GM06990 (cell line): ENCODE results near the gene GCLM.
"Not testable (repeated sequence)": the region's sequence is repeated elsewhere in the genome, so short reads cannot be mapped to it uniquely, and the experiment has no call there.

Experiments used
- DNase-seq: peaks from one replicate; pipeline ENCODE4 v3.0.0-alpha.2; 2011; ENCODE audit not compliant: insufficient read length; ENCODE audit errors: extremely low read depth
- H3K27me3 ChIP-seq: replicated peaks from 2 replicates; pipeline ENCODE4 v1.6.0; 2011; ENCODE audit warnings: low read length; ENCODE audit not compliant: control insufficient read depth, insufficient read depth
- H3K36me3 ChIP-seq: 2 replicates; pipeline ENCODE4 v1.5.1; 2011; ENCODE audit warnings: low read length; ENCODE audit not compliant: control insufficient read depth, insufficient read depth
- H3K4me3 ChIP-seq: replicated peaks from 2 replicates; pipeline ENCODE4 v1.5.1; 2011; ENCODE audit warnings: low read depth, mild to moderate bottlenecking, control low read depth, low read length
- CTCF ChIP-seq: IDR thresholded peaks from 2 replicates; pipeline ENCODE4 v1.5.1; 2011; ENCODE audit warnings: low read length, control low read depth, mild to moderate bottlenecking, inconsistent platforms; ENCODE audit not compliant: insufficient read depth, poor library complexity, severe bottlenecking

Gene GCLM

DNA sequence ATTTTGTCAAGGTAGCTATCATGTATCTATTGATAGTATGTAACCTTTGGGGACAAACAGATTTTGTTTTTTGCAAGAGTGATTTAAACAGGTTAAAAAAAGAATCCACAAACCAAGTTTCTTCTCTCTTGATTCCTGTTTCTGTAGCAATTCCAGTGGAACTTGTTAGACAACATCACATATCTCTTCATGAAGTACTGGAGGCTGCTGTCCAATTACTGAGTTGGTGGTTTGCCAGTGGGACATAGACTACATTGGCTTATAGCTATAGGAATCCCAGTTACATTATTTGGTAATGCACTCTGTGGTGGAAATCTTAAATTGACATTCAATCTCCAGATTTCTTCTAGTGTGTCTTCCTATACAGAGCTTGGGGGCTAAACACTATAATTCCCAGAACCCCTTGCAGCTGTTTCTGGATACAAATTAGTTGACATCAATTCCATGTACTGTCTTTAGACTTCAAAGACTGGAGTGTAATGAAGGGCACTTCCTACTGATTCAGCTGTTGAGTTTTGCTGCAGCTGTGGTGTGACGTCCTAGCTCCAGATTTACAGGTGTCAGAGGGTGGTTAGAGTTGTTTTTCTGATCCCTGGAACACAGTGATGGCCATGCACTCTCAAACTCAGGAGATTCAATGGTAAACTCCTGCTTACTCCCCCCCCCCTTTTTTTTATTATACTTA lies 29.4 kb upstream of the GCLM start:
- Histone ChIP-seq H3K27me3 (no peaks in the 10 kb centered on the region), H3K4me3 (no peak overlapping the region), H3K36me3 (no peaks in the 10 kb centered on the region)
- TF ChIP-seq CTCF, result no peak
- no peak for DNase-seq

DNA sequence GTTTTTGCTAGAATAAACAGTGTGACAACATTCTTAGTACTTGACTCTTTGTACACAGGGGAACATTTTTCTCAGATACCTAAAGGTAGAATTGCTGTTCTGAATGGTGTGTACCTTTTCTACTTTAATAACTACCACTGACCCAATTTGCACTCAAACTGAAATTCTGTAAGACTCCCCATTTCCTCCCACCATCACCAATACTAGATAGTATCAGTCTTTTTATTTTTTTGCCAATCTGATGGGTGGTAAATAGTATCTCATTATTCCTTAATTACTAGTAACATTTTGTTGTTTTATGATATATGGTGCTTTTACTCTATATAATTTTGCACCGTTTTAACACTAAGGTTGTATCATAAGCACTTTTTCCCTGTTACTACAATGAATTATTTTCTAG lies 28.8 kb upstream of the GCLM start:
- TF ChIP-seq CTCF, result no peak
- no peak for DNase-seq
- Histone ChIP-seq H3K4me3 (no peak overlapping the region), H3K36me3 (no peaks in the 10 kb centered on the region), H3K27me3 (no peaks in the 10 kb centered on the region)

DNA sequence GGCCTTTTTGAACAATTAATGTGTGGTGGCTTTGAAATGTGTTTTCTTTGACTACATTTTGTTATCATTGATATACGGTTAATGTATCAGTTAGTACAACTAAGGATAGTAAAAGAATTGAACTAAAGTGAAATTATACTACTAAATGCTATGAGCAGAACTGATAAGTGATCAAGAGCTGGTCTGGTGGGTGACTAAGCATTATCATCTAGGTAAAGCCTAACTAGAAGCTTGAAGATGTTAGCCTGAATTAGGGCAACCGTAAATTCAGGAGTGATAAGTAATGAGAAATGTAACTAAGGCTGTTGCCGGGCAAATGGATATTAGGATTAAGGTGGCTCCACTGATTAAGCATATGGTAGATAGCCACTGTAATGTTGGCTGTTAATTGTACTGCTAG lies 16.0 kb upstream of the GCLM start:
- Histone ChIP-seq H3K4me3 (no peak overlapping the region), H3K27me3 (no peaks in the 10 kb centered on the region)
- no peak for DNase-seq

GRCh38 chr1:93919780-93920179 lies 10.6 kb upstream of the GCLM start:
- Histone ChIP-seq H3K27me3 (no peaks in the 10 kb centered on the region), H3K36me3 (no peaks in the 10 kb centered on the region), H3K4me3 (no peak overlapping the region)
- no peak for DNase-seq
- no peak for TF ChIP-seq CTCF

More for the DNA sequence above, 16.0 kb upstream of the GCLM start:
- TF ChIP-seq CTCF, result no peak
- H3K36me3 ChIP-seq, result no peaks in the 10 kb centered on the region

- Histone ChIP-seq H3K36me3 (no peaks in the 10 kb centered on the region), H3K27me3 (no peaks in the 10 kb centered on the region), H3K4me3 (no peak overlapping the region)
- no peak for TF ChIP-seq CTCF
- no peak for DNase-seq
These were observed 8.1 kb upstream of the GCLM start for GRCh38 chr1:93917302-93917701.

DNA sequence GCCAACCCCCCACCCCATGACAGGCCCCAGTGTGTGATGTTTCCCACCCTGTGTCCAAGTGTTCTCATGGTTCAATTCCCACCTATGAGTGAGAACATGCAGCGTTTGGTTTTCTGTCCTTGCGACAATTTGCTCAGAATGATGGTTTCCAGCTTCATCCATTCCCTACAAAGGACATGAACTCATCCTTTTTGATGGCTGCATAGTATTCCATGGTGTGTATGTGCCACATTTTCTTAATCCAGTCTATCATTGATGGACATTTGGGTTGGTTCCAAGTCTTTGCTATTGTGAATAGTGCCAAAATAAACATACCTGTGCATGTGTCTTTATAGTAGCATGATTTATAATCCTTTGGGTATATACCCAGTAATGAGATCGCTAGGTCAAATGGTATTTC lies 1.6 kb upstream of the GCLM start:
- DNase-seq, H3K36me3 ChIP-seq, H3K4me3 ChIP-seq, H3K27me3 ChIP-seq: not testable (repeated sequence)
